8988T (cell line): ENCODE data around the gene TMPRSS6.
"Not testable (repeated sequence)": the region's sequence is repeated elsewhere in the genome, so short reads cannot be mapped to it uniquely, and the experiment has no call there.

Experiments
- DNase-seq: peaks from one replicate; pipeline ENCODE4 v3.0.0; 2011

Gene TMPRSS6

DNA sequence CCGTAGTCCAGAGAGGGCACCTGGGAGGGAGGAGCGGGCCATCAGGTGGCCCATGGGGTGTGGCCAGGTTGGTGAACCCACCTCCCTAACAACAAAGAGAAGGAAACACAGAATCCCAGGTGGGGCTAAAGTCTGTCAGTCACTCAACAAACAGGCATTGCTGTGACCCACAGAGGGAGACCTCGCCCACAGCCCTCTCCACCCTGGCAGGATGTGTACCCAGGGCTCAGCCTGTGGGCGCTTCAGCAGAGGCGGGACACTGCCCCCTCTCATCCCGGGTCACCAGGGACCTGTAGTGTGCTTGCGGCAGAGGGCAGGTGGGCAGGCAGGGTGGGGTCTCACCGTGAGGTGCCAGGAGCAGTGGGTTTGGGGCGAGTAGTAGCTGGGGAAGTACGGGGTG lies 25.1 kb downstream of the TMPRSS6 start:
- no peak for DNase-seq

GRCh38 chr22:37083914-37084313 lies 25.6 kb downstream of the TMPRSS6 start:
- DNase-seq = no peak

- DNase-seq = no peak
These were observed 27.2 kb downstream of the TMPRSS6 start for GRCh38 chr22:37082251-37082873.

DNA sequence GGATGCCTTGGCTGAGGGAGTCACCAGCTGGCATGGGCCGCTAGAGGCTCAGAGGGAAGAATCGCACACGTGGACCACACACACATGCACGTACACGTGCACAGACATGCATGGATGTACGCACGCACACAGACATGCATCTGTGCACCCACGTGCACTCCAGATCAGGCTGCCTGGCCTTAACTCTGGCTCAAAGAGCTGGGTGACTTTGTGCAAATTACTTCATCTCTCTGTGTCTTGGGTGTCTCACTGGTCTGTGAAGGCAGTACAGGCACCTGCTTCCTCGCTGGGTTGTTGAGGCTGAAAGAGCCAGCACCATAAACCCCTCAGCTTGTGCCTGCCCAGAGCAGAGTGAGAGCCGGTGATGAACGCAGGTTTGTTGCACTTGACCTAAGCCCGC lies 28.7 kb downstream of the TMPRSS6 start:
- no peak for DNase-seq

GRCh38 chr22:37080438-37080837 lies 29.1 kb downstream of the TMPRSS6 start:
- DNase-seq = no peak

DNA sequence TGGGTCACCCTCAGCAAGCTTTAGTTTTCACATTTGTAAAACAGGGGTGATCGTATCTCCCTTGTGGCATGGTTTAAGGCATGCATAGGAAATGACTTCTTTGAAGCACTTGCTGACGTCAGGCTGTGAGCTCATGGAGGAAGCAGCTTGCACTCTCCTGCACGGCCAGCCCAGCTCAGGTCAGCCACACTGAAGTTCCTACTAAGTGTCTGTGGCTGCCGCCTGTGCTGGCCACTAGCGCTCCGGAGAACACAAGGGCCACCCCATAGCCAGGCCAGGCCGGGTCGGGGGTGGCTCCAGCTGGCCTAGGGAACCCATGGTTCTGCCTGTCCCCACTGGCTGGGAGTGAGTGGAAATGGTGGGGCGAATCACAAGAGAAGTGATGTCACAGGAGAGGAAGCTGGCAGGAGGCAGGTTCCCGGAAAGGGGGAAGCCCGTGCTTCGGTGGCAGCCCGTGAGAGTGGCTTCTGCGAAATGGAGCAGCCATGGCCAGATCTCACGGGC lies 29.8 kb downstream of the TMPRSS6 start:
- no peak for DNase-seq

- no peak for DNase-seq
These were observed 30.4 kb downstream of the TMPRSS6 start for GRCh38 chr22:37079158-37079557.

DNA sequence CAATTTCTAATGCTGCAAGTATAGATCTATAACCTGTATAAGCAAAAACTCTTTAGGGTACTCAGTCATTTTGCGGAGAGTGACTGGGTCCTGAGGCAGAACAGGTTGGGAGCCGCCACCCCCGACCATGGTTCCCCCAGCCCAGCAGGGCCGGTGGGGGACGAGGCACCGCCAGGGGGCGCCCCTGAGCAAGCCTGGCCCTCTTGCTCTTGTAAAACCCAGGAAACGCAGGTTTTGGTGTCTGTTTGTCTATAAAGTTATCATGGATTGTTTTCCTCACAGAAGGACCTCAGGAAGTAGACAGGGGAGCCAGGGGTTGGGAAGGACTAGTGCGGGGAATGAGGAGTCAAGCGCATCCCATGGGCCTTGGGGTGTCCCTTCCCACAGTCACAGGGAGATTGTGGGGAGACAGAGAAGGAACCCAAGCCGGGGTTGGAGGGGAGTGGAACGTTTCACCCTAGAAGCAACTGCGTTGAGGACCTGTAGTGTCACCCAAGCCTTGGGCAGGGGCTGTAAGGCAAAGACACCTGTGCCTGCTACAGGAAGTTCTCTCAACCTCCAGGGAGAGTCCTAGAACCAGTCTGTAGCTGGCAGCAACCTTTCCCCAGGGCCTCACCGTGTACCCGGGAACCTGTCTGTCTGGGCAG lies 31.6 kb downstream of the TMPRSS6 start:
- DNase-seq = peak; percentile 88

- no peak for DNase-seq
These were observed 33.6 kb downstream of the TMPRSS6 start for GRCh38 chr22:37075822-37076433.

- DNase-seq = no peak
These were observed 34.5 kb downstream of the TMPRSS6 start for GRCh38 chr22:37075046-37075445.

GRCh38 chr22:37074537-37074936 lies 35.0 kb downstream of the TMPRSS6 start:
- no peak for DNase-seq

DNA sequence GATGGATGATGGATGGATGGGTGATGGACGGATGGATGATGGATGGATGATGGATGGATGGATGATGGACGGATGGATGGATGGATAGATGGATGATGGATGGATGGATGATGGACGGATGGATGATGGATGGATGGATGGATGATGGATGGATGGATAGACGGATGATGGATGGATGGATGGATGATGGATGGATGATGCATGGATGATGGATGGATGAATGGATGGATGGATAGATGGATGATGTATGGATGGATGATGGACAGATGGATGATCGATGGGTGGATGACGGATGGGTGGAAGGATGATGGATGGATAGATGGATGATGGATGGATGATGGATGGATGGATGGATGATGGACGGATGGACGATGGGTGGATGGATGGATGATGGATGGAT lies 36.8 kb downstream of the TMPRSS6 start:
- DNase-seq = no peak

DNA sequence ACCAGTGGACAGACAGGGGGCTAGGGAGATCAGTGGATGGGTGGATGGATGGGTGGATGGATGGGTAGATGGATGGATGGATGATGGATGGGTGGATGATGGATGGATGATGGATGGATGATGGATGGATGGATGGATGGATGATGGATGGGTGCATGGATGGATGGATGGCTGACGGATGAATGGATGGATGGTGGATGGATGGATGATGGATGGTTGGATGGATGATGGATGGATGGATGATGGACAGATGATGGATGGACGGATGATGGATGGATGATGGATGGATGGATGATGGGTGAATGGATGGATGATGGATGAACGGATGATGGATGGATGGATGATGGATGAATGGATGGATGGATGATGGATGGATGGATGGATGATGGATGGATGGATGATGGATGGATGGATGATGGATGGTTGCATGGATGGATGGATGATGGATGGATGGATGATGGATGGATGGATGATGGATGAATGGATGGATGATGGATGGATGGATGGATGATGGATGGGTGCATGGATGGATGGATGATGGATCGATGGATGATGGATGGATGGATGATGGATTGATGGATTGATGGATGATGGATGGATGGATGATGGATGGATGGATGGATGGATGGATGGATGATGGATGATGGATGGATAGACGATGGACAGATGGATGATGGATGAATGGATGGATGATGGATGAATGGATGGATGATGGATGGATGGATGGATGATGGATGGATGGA lies 37.5 kb downstream of the TMPRSS6 start:
- DNase-seq = not testable (repeated sequence)

- no peak for DNase-seq
These were observed 38.8 kb downstream of the TMPRSS6 start for GRCh38 chr22:37070744-37071143.

DNA sequence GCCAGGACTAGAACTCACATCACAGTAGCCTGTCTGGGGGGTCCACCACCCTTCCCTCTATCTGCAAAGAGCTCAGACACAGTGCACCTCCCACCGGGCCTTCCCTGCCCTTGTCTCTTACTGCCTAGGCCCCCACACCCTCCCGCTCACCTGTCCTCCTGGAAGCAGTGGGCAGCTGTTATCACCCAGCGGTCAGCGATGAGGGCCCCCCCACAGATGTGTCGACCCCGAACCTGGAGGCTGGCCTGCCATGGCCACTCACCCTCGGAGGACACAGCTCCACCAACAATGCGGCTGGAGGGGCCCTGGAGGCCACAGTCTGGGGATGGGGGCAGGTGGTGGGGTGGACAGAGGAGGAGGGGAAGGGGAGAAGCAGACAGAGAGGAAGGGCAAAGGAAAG lies 39.2 kb downstream of the TMPRSS6 start:
- no peak for DNase-seq

- no peak for DNase-seq
These were observed 39.8 kb downstream of the TMPRSS6 start for GRCh38 chr22:37069719-37070118.

GRCh38 chr22:37069319-37069718 lies 40.2 kb downstream of the TMPRSS6 start:
- DNase-seq = no peak

- DNase-seq = no peak
These were observed 40.7 kb downstream of the TMPRSS6 start for GRCh38 chr22:37068859-37069258.

DNA sequence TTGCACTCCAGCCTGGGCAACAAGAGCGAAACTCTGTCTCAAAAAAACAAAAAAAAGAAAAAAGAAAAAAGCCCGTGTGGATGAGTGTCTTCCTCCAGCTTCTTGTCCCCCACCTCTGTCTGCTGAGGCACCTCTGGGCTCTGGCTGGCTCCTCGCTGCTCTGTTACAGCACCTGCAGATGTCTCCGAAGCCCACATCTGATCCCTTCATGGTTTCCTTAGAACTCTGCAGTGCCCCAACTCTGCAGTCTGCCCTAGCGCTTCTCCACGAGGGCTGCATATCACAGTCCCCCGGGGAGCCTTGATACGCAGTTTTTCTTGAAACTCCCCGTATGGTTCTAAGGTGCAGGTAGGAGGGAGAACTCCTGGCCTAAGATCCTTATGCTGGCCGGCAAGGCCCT lies 42.1 kb downstream of the TMPRSS6 start:
- no peak for DNase-seq

- DNase-seq = no peak
These were observed 43.6 kb downstream of the TMPRSS6 start for GRCh38 chr22:37065961-37066360.

- DNase-seq = no peak
These were observed 44.3 kb downstream of the TMPRSS6 start for GRCh38 chr22:37065180-37065579.

- no peak for DNase-seq
These were observed 45.0 kb downstream of the TMPRSS6 start for GRCh38 chr22:37064553-37064952.
